AG09319 (cell line): ENCODE data around the gene ISOC1.
A peak's percentile ranks its signal among the peaks of the same experiment; 100 is the strongest.

Source experiments
- DNase-seq: peaks from one replicate; pipeline ENCODE4 v3.0.0-alpha.2; 2010; ENCODE audit warnings: low read depth; ENCODE audit errors: extremely low read depth
- CTCF ChIP-seq: IDR thresholded peaks from 2 replicates; pipeline ENCODE4 v1.5.1; 2011; ENCODE audit warnings: low read depth, mild to moderate bottlenecking, inconsistent platforms, low read length, moderate library complexity

ISOC1 gene

GRCh38 chr5:129094087-129094923, at the start of gene ISOC1:
Gene ISOC1, plus strand, starts transcription at chr5:129094749. Its CDS starts 18 bp downstream, at chr5:129094767.
- TF ChIP-seq CTCF: peak; percentile 0; the same call in 1 of the 2 replicates
- peak; percentile 72 for DNase-seq

GRCh38 chr5:129046151-129046550, 48.4 kb upstream of the ISOC1 start:
- no peak for TF ChIP-seq CTCF
- DNase-seq: no peak

GRCh38 chr5:129048509-129048908, 46.0 kb upstream of the ISOC1 start:
- DNase-seq: no peak
- no peak for TF ChIP-seq CTCF

- TF ChIP-seq CTCF: no peak
- no peak for DNase-seq
Observed at GRCh38 chr5:129049126-129049799, 45.3 kb upstream of the ISOC1 start.

- DNase-seq: no peak
- no peak for TF ChIP-seq CTCF
Observed at GRCh38 chr5:129051283-129051682, 43.3 kb upstream of the ISOC1 start.

GRCh38 chr5:129053438-129053837, 41.1 kb upstream of the ISOC1 start:
- DNase-seq: no peak
- TF ChIP-seq CTCF: no peak; the same call in 1 of the 2 replicates

GRCh38 chr5:129057329-129057728, 37.2 kb upstream of the ISOC1 start:
- DNase-seq: no peak
- TF ChIP-seq CTCF: no peak
